Measurements from ENCODE around the gene ARPIN. TPM values are rescaled to one million over a fixed set of nuclear protein-coding genes. Genes with fewer than 3 reads are reported as not detected.
"Not testable (repeated sequence)": the region's sequence is repeated elsewhere in the genome, so short reads cannot be mapped to it uniquely, and the experiment has no call there.

Gene ARPIN
- total and polyA plus RNA-seq, 3 experiments from 2014 or later, result 0.02 TPM; not detected in 1

DNA sequence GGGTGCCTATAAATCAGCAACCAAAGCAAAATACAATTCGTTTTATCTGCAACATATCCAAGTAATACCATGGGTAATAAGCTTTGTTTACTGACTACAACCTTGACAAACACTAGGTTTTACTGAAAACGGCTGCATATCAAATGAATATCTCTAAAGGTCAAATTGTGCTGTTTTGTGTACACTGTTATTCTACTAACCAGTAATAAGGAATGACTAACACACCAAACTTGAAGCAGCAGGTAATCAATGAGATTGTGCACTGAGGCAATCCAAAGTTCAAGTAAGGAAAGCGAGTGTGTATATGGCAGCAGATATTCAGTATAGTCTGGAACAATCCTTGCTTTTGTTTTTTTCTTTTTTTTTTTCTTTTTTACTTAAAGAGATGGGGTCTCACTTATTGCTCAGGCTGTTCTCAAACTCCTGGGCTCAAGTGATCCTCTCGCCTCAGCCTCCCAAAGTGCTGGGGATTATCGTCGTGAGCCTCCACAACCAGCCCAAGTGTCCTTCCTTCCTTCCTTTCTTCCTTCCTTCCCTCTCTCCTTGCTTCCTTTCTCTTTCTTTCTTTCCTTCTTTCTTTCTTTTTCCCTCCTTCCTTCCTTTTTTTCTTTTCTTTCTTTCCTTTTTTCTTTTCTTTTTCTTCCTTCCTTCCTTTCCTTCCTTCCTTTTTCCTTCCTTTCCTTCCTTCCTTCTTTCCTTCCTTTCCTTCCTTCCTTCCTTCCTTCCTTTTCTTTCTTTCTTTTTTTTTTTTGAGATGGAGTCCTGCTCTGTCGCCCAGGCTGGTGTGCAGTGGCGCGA is 53.9 kb downstream of the ARPIN start:
- POLR2A ChIA-PET, result no interaction called here

GRCh38 chr15:89857673-89858072 is 55.1 kb downstream of the ARPIN start:
- peak overlapping the region in 1 of 8 donors; percentile 14 for H3K27ac Mint-ChIP-seq
- no peak overlapping the region for H3K4me3 ChIP-seq (ENCODE audit: low read length)
- H3K9me3 ChIP-seq (ENCODE audit: low read length), result no peaks in the 10 kb centered on the region
- H3K36me3 Mint-ChIP-seq, result peaks cover 3 to 49% (median 16%) of the 10 kb centered on the region in 3 donors
- H3K27me3 Mint-ChIP-seq, result peaks cover 0 to 2% of the 10 kb centered on the region in 2 donors
- CTCF ChIA-PET, result no interaction called here
- DNase-seq, result no peak
- H3K4me1 ChIP-seq (ENCODE audit: insufficient read depth, low read length), result no peaks in the 10 kb centered on the region
- H3K4me3 Mint-ChIP-seq, result no peak overlapping the region
- H3K36me3 ChIP-seq (ENCODE audit: insufficient read depth, low read length), result peaks cover 7% of the 10 kb centered on the region
- H3K27ac ChIP-seq (ENCODE audit: low read depth, low read length), result no peak overlapping the region
- H3K27me3 ChIP-seq (ENCODE audit: insufficient read depth, low read length, poor library complexity, severe bottlenecking), result no peaks in the 10 kb centered on the region
- POLR2A ChIA-PET, result no interaction called here
- H3K9me3 Mint-ChIP-seq, result no peaks in the 10 kb centered on the region
- H3K4me1 Mint-ChIP-seq, result peaks cover 0 to 2% (median 0%) of the 10 kb centered on the region in 3 donors

More for the DNA sequence above, 53.9 kb downstream of the ARPIN start:
- Histone ChIP-seq H3K4me1 (ENCODE audit: insufficient read depth, low read length) (no peaks in the 10 kb centered on the region), H3K4me3 (ENCODE audit: low read length) (no peak overlapping the region), H3K9me3 (ENCODE audit: low read length) (no peaks in the 10 kb centered on the region), H3K36me3 (ENCODE audit: insufficient read depth, low read length) (peaks cover 7% of the 10 kb centered on the region), H3K27me3 (ENCODE audit: insufficient read depth, low read length, poor library complexity, severe bottlenecking) (no peaks in the 10 kb centered on the region), H3K27ac (ENCODE audit: low read depth, low read length) (no peak overlapping the region)
- H3K4me1 Mint-ChIP-seq, result peaks cover 0 to 2% (median 0%) of the 10 kb centered on the region in 3 donors
- no peak overlapping the region for H3K4me3 Mint-ChIP-seq
- H3K27ac Mint-ChIP-seq, result no peak overlapping the region
- no peak for DNase-seq
- no peaks in the 10 kb centered on the region for H3K9me3 Mint-ChIP-seq
- peaks cover 0 to 2% of the 10 kb centered on the region in 2 donors for H3K27me3 Mint-ChIP-seq
- H3K36me3 Mint-ChIP-seq, result peaks cover 3 to 42% (median 14%) of the 10 kb centered on the region in 3 donors
- CTCF ChIA-PET, result no interaction called here

DNA sequence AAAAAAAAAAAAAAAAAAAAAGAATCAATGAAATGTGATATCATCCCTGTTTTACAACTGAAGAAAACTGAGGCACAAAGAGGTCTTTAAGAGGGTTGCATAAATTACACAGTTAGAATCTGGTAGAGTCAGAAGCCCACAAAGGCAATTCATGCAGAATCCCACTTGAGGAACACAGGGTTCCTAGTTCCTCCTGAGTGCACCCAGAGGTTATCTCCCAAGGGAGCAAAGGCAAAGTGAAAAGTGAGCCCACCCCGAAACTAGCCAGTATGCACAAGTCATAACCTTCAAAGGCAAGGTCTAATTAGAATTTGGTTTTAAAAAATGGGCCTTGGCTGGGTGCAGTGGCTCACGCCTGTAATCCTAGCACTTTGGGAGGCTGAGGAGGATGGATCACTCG is 56.8 kb downstream of the ARPIN start:
- peaks cover 0 to 2% of the 10 kb centered on the region in 2 donors for H3K27me3 Mint-ChIP-seq
- no peak for DNase-seq
- H3K27ac Mint-ChIP-seq, result no peak overlapping the region
- Histone ChIP-seq H3K4me3 (ENCODE audit: low read length) (no peak overlapping the region), H3K27me3 (ENCODE audit: insufficient read depth, low read length, poor library complexity, severe bottlenecking) (no peaks in the 10 kb centered on the region), H3K9me3 (ENCODE audit: low read length) (no peaks in the 10 kb centered on the region), H3K27ac (ENCODE audit: low read depth, low read length) (no peak overlapping the region), H3K36me3 (ENCODE audit: insufficient read depth, low read length) (no peaks in the 10 kb centered on the region), H3K4me1 (ENCODE audit: insufficient read depth, low read length) (no peaks in the 10 kb centered on the region)
- POLR2A ChIA-PET, result no interaction called here
- no peak overlapping the region for H3K4me3 Mint-ChIP-seq
- CTCF ChIA-PET, result no interaction called here
- peaks cover 8 to 61% (median 19%) of the 10 kb centered on the region in 3 donors for H3K36me3 Mint-ChIP-seq
- peaks cover 0 to 2% (median 0%) of the 10 kb centered on the region in 3 donors for H3K4me1 Mint-ChIP-seq
- H3K9me3 Mint-ChIP-seq, result no peaks in the 10 kb centered on the region

DNA sequence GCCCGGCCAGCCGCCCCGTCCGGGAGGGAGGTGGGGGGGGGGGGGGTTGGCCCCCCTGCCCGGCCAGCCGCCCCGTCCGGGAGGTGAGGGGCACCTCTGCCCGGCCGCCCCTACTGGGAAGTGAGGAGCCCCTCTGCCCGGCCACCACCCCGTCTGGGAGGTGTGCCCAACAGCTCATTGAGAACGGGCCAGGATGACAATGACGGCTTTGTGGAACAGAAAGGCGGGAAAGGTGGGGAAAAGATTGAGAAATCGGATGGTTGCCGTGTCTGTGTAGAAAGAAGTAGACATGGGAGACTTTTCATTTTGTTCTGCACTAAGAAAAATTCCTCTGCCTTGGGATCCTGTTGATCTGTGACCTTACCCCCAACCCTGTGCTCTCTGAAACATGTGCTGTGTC is 57.9 kb downstream of the ARPIN start:
- H3K4me3 ChIP-seq (ENCODE audit: low read length); DNase-seq; H3K4me1 Mint-ChIP-seq; H3K27me3 Mint-ChIP-seq; H3K27me3 ChIP-seq (ENCODE audit: insufficient read depth, low read length, poor library complexity, severe bottlenecking); CTCF ChIA-PET; H3K36me3 ChIP-seq (ENCODE audit: insufficient read depth, low read length); H3K9me3 Mint-ChIP-seq; H3K9me3 ChIP-seq (ENCODE audit: low read length); H3K27ac ChIP-seq (ENCODE audit: low read depth, low read length); POLR2A ChIA-PET; H3K4me1 ChIP-seq (ENCODE audit: insufficient read depth, low read length); H3K27ac Mint-ChIP-seq; H3K4me3 Mint-ChIP-seq: not testable (repeated sequence)
- H3K36me3 Mint-ChIP-seq, result peaks cover 8 to 61% (median 20%) of the 10 kb centered on the region in 3 donors

- Histone ChIP-seq H3K4me3 (ENCODE audit: low read length) (no peak overlapping the region), H3K27ac (ENCODE audit: low read depth, low read length) (no peak overlapping the region), H3K36me3 (ENCODE audit: insufficient read depth, low read length) (no peaks in the 10 kb centered on the region), H3K27me3 (ENCODE audit: insufficient read depth, low read length, poor library complexity, severe bottlenecking) (no peaks in the 10 kb centered on the region), H3K4me1 (ENCODE audit: insufficient read depth, low read length) (no peaks in the 10 kb centered on the region), H3K9me3 (ENCODE audit: low read length) (no peaks in the 10 kb centered on the region)
- no peak for DNase-seq
- POLR2A ChIA-PET, result no interaction called here
- Mint-ChIP-seq H3K4me3 (no peak overlapping the region), H3K27me3 (no peaks in the 10 kb centered on the region), H3K27ac (peak overlapping the region in 2 of 8 donors; percentile 5 to 71), H3K36me3 (peaks cover 8 to 58% (median 26%) of the 10 kb centered on the region in 3 donors), H3K4me1 (peaks cover 0 to 3% (median 2%) of the 10 kb centered on the region in 3 donors), H3K9me3 (no peaks in the 10 kb centered on the region)
- CTCF ChIA-PET, result interaction anchor here (0.9 kb wide), 1 partner anchor 22 kb away, joined by 4 read pairs; no protein-coding TSS in a partner anchor
These were observed 60.3 kb downstream of the ARPIN start for GRCh38 chr15:89852342-89852995.

DNA sequence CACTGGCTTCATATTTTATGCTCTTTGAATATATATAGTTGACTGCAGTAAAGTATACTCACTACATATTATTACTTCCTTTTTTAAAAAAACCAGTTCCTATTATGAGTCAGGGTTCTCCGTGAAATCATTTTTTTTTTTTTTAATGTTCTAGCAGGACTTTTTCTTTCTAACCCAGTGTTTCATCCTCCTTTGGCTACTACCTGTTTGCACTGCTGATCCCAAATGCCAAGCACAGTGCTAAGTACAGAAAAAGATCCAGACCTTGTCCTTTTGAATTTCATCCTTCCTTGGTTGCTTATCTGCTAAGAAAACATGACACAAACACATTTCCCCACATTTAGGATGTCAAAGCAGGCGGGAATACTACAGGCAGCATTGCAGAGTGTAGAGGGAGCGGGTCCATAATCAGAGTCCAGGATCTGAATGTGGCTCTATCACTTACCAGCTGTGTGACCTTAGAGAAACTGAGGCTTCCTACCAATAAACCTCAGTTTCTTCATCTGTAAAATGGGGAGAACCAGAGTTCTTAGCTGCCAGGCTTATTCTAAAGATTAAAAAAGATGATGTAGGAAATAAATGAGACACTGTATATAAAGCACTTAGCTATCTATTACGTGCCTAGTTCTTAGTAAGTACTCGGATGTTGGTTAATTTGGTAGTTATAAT is 60.9 kb downstream of the ARPIN start:
- Histone ChIP-seq H3K9me3 (ENCODE audit: low read length) (no peaks in the 10 kb centered on the region), H3K36me3 (ENCODE audit: insufficient read depth, low read length) (no peaks in the 10 kb centered on the region), H3K27ac (ENCODE audit: low read depth, low read length) (no peak overlapping the region), H3K4me3 (ENCODE audit: low read length) (no peak overlapping the region), H3K4me1 (ENCODE audit: insufficient read depth, low read length) (no peaks in the 10 kb centered on the region), H3K27me3 (ENCODE audit: insufficient read depth, low read length, poor library complexity, severe bottlenecking) (no peaks in the 10 kb centered on the region)
- peaks cover 8 to 56% (median 24%) of the 10 kb centered on the region in 3 donors for H3K36me3 Mint-ChIP-seq
- peak overlapping the region in 3 of 8 donors; percentile 5 to 85 (median 24) for H3K27ac Mint-ChIP-seq
- POLR2A ChIA-PET, result no interaction called here
- H3K9me3 Mint-ChIP-seq, result no peaks in the 10 kb centered on the region
- no peak overlapping the region for H3K4me3 Mint-ChIP-seq
- H3K27me3 Mint-ChIP-seq, result no peaks in the 10 kb centered on the region
- CTCF ChIA-PET, result interaction anchor here (0.9 kb wide), 1 partner anchor 23 kb away, joined by 4 read pairs; no protein-coding TSS in a partner anchor
- H3K4me1 Mint-ChIP-seq, result peaks cover 0 to 3% (median under 1%) of the 10 kb centered on the region in 3 donors
- DNase-seq, result no peak

- no peaks in the 10 kb centered on the region for H3K9me3 Mint-ChIP-seq
- peaks cover 6 to 66% (median 24%) of the 10 kb centered on the region in 3 donors for H3K36me3 Mint-ChIP-seq
- ChIA-PET CTCF (interaction anchor here (1.4 kb wide), 1 partner anchor 26 kb away, joined by 3 read pairs; no protein-coding TSS in a partner anchor), POLR2A (no interaction called here)
- Histone ChIP-seq H3K36me3 (ENCODE audit: insufficient read depth, low read length) (no peaks in the 10 kb centered on the region), H3K27me3 (ENCODE audit: insufficient read depth, low read length, poor library complexity, severe bottlenecking) (no peaks in the 10 kb centered on the region), H3K4me3 (ENCODE audit: low read length) (no peak overlapping the region), H3K4me1 (ENCODE audit: insufficient read depth, low read length) (no peaks in the 10 kb centered on the region), H3K9me3 (ENCODE audit: low read length) (no peaks in the 10 kb centered on the region), H3K27ac (ENCODE audit: low read depth, low read length) (no peak overlapping the region)
- no peak overlapping the region for H3K4me3 Mint-ChIP-seq
- H3K27me3 Mint-ChIP-seq, result no peaks in the 10 kb centered on the region
- peaks cover 0 to 3% (median 2%) of the 10 kb centered on the region in 3 donors for H3K4me1 Mint-ChIP-seq
- H3K27ac Mint-ChIP-seq, result peak overlapping the region in 1 of 8 donors; percentile 12
- DNase-seq, result no peak
These were observed 63.8 kb downstream of the ARPIN start for GRCh38 chr15:89848970-89849292.

DNA sequence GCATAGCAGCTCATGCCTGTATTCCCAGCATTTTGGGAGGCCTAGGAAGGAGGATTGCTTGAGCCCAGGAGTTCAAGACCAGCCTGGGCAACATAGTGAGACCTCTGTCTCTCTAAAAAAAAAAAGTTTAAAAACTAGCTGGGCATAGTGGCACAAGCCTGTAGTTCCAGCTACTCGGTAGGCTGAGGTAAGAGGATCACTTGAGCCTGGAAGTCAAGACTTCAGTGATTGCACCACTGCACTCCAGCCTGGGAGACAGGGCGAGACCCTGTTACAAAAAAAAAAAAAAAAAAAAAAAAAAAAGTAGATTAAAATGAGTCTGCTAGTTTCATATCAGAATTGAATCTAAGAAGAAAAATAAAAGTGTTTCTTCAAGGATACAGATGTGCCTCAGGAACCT is 65.7 kb downstream of the ARPIN start:
- H3K9me3 ChIP-seq (ENCODE audit: low read length), result no peaks in the 10 kb centered on the region
- H3K4me1 ChIP-seq (ENCODE audit: insufficient read depth, low read length), result no peaks in the 10 kb centered on the region
- H3K36me3 ChIP-seq (ENCODE audit: insufficient read depth, low read length), result no peaks in the 10 kb centered on the region
- H3K27ac Mint-ChIP-seq, result no peak overlapping the region
- CTCF ChIA-PET, result interaction anchor here (0.7 kb wide), 2 partner anchors 35 to 144 kb away, joined by 3 read pairs; no protein-coding TSS in a partner anchor
- H3K4me1 Mint-ChIP-seq, result peaks cover 0 to 3% (median 2%) of the 10 kb centered on the region in 3 donors
- DNase-seq, result no peak
- no peak overlapping the region for H3K4me3 ChIP-seq (ENCODE audit: low read length)
- no peaks in the 10 kb centered on the region for H3K9me3 Mint-ChIP-seq
- POLR2A ChIA-PET, result no interaction called here
- no peaks in the 10 kb centered on the region for H3K27me3 ChIP-seq (ENCODE audit: insufficient read depth, low read length, poor library complexity, severe bottlenecking)
- H3K36me3 Mint-ChIP-seq, result peaks cover 4 to 61% (median 24%) of the 10 kb centered on the region in 3 donors
- no peaks in the 10 kb centered on the region for H3K27me3 Mint-ChIP-seq
- no peak overlapping the region for H3K27ac ChIP-seq (ENCODE audit: low read depth, low read length)
- no peak overlapping the region for H3K4me3 Mint-ChIP-seq
